BLaER1 (cell line): ENCODE measurements around the gene IDH2.
"Not testable (repeated sequence)": the region's sequence is repeated elsewhere in the genome, so short reads cannot be mapped to it uniquely, and the experiment has no call there.

Source experiments
- H3K27ac ChIP-seq: shearing (Covaris generic); formaldehyde crosslinking; 2 replicates; pipeline ENCODE4 v1.8.1; 2022
- H3K27me3 ChIP-seq: shearing (Covaris generic); formaldehyde crosslinking; 2 replicates; pipeline ENCODE4 v1.8.1; 2022
- H3K36me3 ChIP-seq: shearing (Covaris generic); formaldehyde crosslinking; 2 replicates; pipeline ENCODE4 v1.8.1; 2022
- H3K4me1 ChIP-seq: shearing (Covaris generic); formaldehyde crosslinking; 2 replicates; pipeline ENCODE4 v1.8.1; 2022
- H3K4me2 ChIP-seq: shearing (Covaris generic); formaldehyde crosslinking; 2 replicates; pipeline ENCODE4 v1.8.1; 2022
- H3K4me3 ChIP-seq: shearing (Covaris generic); formaldehyde crosslinking; 2 replicates; pipeline ENCODE4 v1.8.1; 2022
- H3K9ac ChIP-seq: shearing (Covaris generic); formaldehyde crosslinking; 2 replicates; pipeline ENCODE4 v1.8.1; 2022
- H3K9me3 ChIP-seq: shearing (Covaris generic); formaldehyde crosslinking; 2 replicates; pipeline ENCODE4 v1.8.1; 2022
- H4K20me1 ChIP-seq: shearing (Covaris generic); formaldehyde crosslinking; 2 replicates; pipeline ENCODE4 v1.8.1; 2022
- Cebpa-rat ChIP-seq: shearing (Covaris generic); IDR thresholded peaks from 2 replicates; pipeline ENCODE4 v1.8.1; 2022

The IDH2 gene

GRCh38 chr15:90076716-90077115 is 25.6 kb downstream of the IDH2 start:
- no peak for TF ChIP-seq Cebpa-rat
- Histone ChIP-seq H4K20me1 (peaks cover 28% of the 10 kb centered on the region), H3K9ac (no peak overlapping the region), H3K4me2 (no peak overlapping the region), H3K4me1 (peaks cover 4% of the 10 kb centered on the region; the same call in 1 of the 2 replicates), H3K27ac (no peak overlapping the region), H3K9me3 (no peaks in the 10 kb centered on the region), H3K4me3 (no peak overlapping the region), H3K27me3 (no peaks in the 10 kb centered on the region), H3K36me3 (peaks cover 95% of the 10 kb centered on the region)

GRCh38 chr15:90075420-90076289 is 26.6 kb downstream of the IDH2 start:
- Histone ChIP-seq H3K36me3 (peaks cover 85% of the 10 kb centered on the region), H4K20me1 (peaks cover 17% of the 10 kb centered on the region; the same call in 1 of the 2 replicates)

GRCh38 chr15:90074916-90075315 is 27.4 kb downstream of the IDH2 start:
- Histone ChIP-seq H3K4me2 (no peak overlapping the region), H3K27me3 (no peaks in the 10 kb centered on the region), H3K4me3 (no peak overlapping the region), H3K36me3 (peaks cover 77% of the 10 kb centered on the region), H3K9ac (peak overlapping the region; percentile 8; the same call in 1 of the 2 replicates), H3K27ac (peak overlapping the region; percentile 44), H4K20me1 (0 out of 2 replicates have a peak, but pooled peaks cover 10% of the 10 kb centered on the region), H3K9me3 (no peaks in the 10 kb centered on the region), H3K4me1 (peaks cover 22% of the 10 kb centered on the region)
- TF ChIP-seq Cebpa-rat, result no peak

More at GRCh38 chr15:90075420-90076289, 26.6 kb downstream of the IDH2 start:
- peaks cover 14% of the 10 kb centered on the region for H3K4me1 ChIP-seq
- no peak overlapping the region for H3K4me2 ChIP-seq
- peak overlapping the region; percentile 8; the same call in 1 of the 2 replicates for H3K9ac ChIP-seq
- no peak for TF ChIP-seq Cebpa-rat
- no peaks in the 10 kb centered on the region for H3K9me3 ChIP-seq
- no peak overlapping the region for H3K4me3 ChIP-seq
- no peaks in the 10 kb centered on the region for H3K27me3 ChIP-seq
- peak overlapping the region; percentile 44 for H3K27ac ChIP-seq

GRCh38 chr15:90074023-90074422 is 28.2 kb downstream of the IDH2 start:
- H3K36me3 ChIP-seq, result peaks cover 77% of the 10 kb centered on the region
- no peak for TF ChIP-seq Cebpa-rat
- H3K27me3 ChIP-seq, result no peaks in the 10 kb centered on the region
- peaks cover 30% of the 10 kb centered on the region for H3K4me1 ChIP-seq
- no peaks in the 10 kb centered on the region for H3K9me3 ChIP-seq
- no peak overlapping the region for H3K4me2 ChIP-seq
- 0 out of 2 replicates have a peak, but pooled peaks cover 7% of the 10 kb centered on the region for H4K20me1 ChIP-seq
- H3K9ac ChIP-seq, result no peak overlapping the region
- H3K27ac ChIP-seq, result no peak overlapping the region
- H3K4me3 ChIP-seq, result no peak overlapping the region

- Histone ChIP-seq H3K4me2 (no peak overlapping the region), H3K9me3 (no peaks in the 10 kb centered on the region), H3K27me3 (no peaks in the 10 kb centered on the region), H3K4me1 (peaks cover 30% of the 10 kb centered on the region), H3K36me3 (peaks cover 77% of the 10 kb centered on the region), H3K27ac (no peak overlapping the region), H4K20me1 (0 out of 2 replicates have a peak, but pooled peaks cover 7% of the 10 kb centered on the region), H3K4me3 (no peak overlapping the region), H3K9ac (no peak overlapping the region)
- no peak for TF ChIP-seq Cebpa-rat
Observed at GRCh38 chr15:90072978-90073640, 29.2 kb downstream of the IDH2 start.

GRCh38 chr15:90071220-90071807 is 31.0 kb downstream of the IDH2 start:
- H3K9ac ChIP-seq, result no peak overlapping the region
- H3K4me3 ChIP-seq, result no peak overlapping the region
- peaks cover 31% of the 10 kb centered on the region for H3K4me1 ChIP-seq
- 0 out of 2 replicates have a peak, but pooled peaks cover 7% of the 10 kb centered on the region for H4K20me1 ChIP-seq
- no peak for TF ChIP-seq Cebpa-rat
- no peak overlapping the region for H3K4me2 ChIP-seq
- no peaks in the 10 kb centered on the region for H3K9me3 ChIP-seq
- H3K27me3 ChIP-seq, result no peaks in the 10 kb centered on the region
- H3K27ac ChIP-seq, result no peak overlapping the region
- peaks cover 79% of the 10 kb centered on the region for H3K36me3 ChIP-seq

GRCh38 chr15:90070623-90071022 is 31.6 kb downstream of the IDH2 start:
- H3K27ac ChIP-seq, result not testable (repeated sequence)

DNA sequence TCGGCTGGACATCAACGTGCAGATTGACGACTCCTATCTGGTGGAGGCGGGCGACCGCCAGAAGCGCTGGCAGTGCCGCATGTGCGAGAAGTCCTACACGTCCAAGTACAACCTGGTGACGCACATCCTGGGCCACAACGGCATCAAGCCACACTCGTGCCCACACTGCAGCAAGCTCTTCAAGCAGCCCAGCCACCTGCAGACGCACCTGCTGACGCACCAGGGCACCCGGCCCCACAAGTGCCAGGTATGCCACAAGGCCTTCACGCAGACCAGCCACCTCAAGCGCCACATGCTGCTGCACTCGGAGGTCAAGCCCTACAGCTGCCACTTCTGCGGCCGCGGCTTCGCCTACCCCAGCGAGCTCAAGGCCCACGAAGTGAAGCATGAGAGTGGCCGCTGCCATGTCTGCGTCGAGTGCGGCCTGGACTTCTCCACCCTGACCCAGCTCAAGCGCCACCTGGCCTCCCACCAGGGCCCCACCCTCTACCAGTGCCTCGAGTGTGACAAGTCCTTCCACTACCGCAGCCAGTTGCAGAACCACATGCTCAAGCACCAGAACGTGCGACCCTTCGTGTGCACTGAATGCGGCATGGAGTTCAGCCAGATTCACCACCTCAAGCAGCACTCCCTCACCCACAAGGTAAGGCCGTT is 34.2 kb downstream of the IDH2 start:
- no peaks in the 10 kb centered on the region for H3K9me3 ChIP-seq
- H3K27me3 ChIP-seq, result no peaks in the 10 kb centered on the region
- 0 out of 2 replicates have a peak overlapping the region, but pooled peaks have one; percentile 40 for H3K27ac ChIP-seq
- H3K9ac ChIP-seq, result no peak overlapping the region
- H3K36me3 ChIP-seq, result peaks cover 46% of the 10 kb centered on the region
- TF ChIP-seq Cebpa-rat, result no peak
- peaks cover 63% of the 10 kb centered on the region for H3K4me1 ChIP-seq
- H3K4me2 ChIP-seq, result no peak overlapping the region
- H3K4me3 ChIP-seq, result no peak overlapping the region
- 0 out of 2 replicates have a peak, but pooled peaks cover 7% of the 10 kb centered on the region for H4K20me1 ChIP-seq

More at GRCh38 chr15:90070623-90071022, 31.6 kb downstream of the IDH2 start:
- H4K20me1 ChIP-seq, H3K27me3 ChIP-seq, H3K9ac ChIP-seq, H3K4me3 ChIP-seq, H3K9me3 ChIP-seq: not testable (repeated sequence)
- Histone ChIP-seq H3K4me1 (peaks cover 38% of the 10 kb centered on the region), H3K4me2 (0 out of 2 replicates have a peak overlapping the region, but pooled peaks have one; percentile 21), H3K36me3 (peaks cover 72% of the 10 kb centered on the region)
